Measurements from ENCODE around the gene PITHD1.
A peak's percentile ranks its signal among the peaks of the same experiment; 100 is the strongest.

DNA sequence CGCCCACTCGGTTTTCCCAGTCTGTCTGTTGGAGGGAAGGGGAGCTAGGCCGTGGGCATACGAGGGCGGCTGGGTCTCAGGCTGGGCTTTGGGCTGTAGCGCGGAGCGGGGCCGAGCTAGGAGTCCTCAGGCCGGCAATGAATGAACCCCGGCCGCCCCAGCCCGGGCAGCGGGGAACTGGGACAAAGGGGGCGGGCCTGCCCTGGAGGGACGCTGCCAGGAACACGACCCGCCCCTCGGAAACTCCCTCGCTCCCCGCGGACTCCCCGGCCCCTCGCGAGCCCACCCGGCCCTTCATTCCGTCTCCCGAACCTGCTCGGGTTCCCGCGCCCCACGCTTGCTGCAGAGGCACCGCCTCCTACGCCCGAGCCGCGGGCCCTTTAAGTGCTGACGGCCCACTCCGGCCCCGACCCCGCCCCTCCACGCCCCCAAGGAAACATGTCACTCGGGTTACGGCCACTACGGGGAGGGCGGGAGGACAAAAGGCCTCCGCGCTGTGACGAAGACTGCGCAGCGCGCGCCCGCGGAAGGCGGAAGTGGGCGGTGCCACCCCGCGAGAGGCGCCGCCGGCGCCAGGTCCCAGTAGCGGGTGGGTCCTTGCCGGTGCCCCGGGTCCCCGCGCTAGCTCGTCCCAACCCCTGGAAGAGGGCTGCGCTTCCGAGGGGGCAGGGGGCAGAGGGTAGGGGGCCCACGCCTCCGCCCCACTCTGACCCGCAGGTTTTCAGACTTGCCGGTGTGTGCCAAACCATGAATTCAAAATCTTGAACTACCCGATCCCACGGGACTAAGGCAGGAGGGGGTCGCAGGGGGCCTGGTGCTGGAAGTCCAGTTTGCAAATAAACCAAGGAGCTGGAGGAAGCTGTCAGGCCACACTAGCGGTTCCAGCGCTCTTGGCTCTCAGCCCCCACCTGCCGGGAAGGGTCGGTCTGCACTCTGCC, 22.5 kb downstream of the PITHD1 start, which contains the start of gene GALE:
- TF ChIP-seq, protein P1, sequence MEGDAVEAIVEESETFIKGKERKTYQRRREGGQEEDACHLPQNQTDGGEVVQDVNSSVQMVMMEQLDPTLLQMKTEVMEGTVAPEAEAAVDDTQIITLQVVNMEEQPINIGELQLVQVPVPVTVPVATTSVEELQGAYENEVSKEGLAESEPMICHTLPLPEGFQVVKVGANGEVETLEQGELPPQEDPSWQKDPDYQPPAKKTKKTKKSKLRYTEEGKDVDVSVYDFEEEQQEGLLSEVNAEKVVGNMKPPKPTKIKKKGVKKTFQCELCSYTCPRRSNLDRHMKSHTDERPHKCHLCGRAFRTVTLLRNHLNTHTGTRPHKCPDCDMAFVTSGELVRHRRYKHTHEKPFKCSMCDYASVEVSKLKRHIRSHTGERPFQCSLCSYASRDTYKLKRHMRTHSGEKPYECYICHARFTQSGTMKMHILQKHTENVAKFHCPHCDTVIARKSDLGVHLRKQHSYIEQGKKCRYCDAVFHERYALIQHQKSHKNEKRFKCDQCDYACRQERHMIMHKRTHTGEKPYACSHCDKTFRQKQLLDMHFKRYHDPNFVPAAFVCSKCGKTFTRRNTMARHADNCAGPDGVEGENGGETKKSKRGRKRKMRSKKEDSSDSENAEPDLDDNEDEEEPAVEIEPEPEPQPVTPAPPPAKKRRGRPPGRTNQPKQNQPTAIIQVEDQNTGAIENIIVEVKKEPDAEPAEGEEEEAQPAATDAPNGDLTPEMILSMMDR (IDR thresholded peaks at IDR 0.05) = peak in 1 of 3 experiments; percentile 25
- TF ChIP-seq POLR2AphosphoS5 (IDR thresholded peaks at IDR 0.05) (peak; percentile 94 to 96), EP300 (IDR thresholded peaks at IDR 0.05) (no peak), POLR2A (IDR thresholded peaks at IDR 0.05; ENCODE audit: low read depth) (peak; percentile 83)

Measured in esophagus muscularis mucosa (tissue), 4 donors.